H1 (cell line): Measurements from ENCODE around the gene SMLR1. TPM values are rescaled to one million over a fixed set of nuclear protein-coding genes. Genes with fewer than 3 reads are reported as not detected.

ENCODE experiments used
- CTCF ChIA-PET: fragments of 300-600 bp; sonication (Branson Sonifier 250); formaldehyde crosslinking; loops from one replicate; lab custom pipeline; 2021; ENCODE audit not compliant: partially characterized antibody; lab: Charles Lee
- POLR2A ChIA-PET: fragments of 300-600 bp; sonication (Branson Sonifier 250); formaldehyde crosslinking; loops from one replicate; lab custom pipeline; 2021; ENCODE audit warnings: inconsistent platforms; ENCODE audit not compliant: partially characterized antibody; lab: Charles Lee
- DNase-seq, 2 experiments: peaks; one replicate each; pipeline versions ENCODE4 v3.0.0 to v3.0.0-alpha.2; 2010 to 2022; ENCODE audit warnings: low spot score in 2 of 2, low read depth in 1 of 2, mixed read lengths in 1 of 2
- FAIRE-seq: peaks from 2 replicates; lab custom pipeline; 2011; peaks lifted over from hg19 to GRCh38; lab: Jason Lieb, UNC
- H2AFZ ChIP-seq: 2 replicates; pipeline ENCODE4 v1.8.1; 2012; ENCODE audit warnings: low read length, inconsistent platforms
- H2AK5ac ChIP-seq: 2 replicates; pipeline ENCODE4 v1.6.1; 2013; ENCODE audit warnings: low read depth, low read length
- H2BK120ac ChIP-seq: replicated peaks from 2 replicates; pipeline ENCODE3; 2013; ENCODE audit warnings: low read depth, low read length, inconsistent platforms
- H2BK12ac ChIP-seq: 2 replicates; pipeline ENCODE4 v1.6.1; 2013; ENCODE audit warnings: low read depth, low read length
- H2BK15ac ChIP-seq: 2 replicates; pipeline ENCODE4 v1.6.1; 2013; ENCODE audit warnings: low read length
- H2BK20ac ChIP-seq: 2 replicates; pipeline ENCODE4 v1.6.1; 2013; ENCODE audit warnings: low read length
- H2BK5ac ChIP-seq: 2 replicates; pipeline ENCODE4 v1.6.1; 2013; ENCODE audit warnings: low read depth, low read length
- H3K14ac ChIP-seq: 2 replicates; pipeline ENCODE4 v1.6.1; 2013; ENCODE audit warnings: inconsistent platforms; ENCODE audit not compliant: insufficient read length
- H3K18ac ChIP-seq: 2 replicates; pipeline ENCODE4 v1.6.1; 2013; ENCODE audit warnings: low read length; ENCODE audit errors: extremely low read depth
- H3K23ac ChIP-seq: 2 replicates; pipeline ENCODE4 v1.6.1; 2013; ENCODE audit warnings: inconsistent platforms; ENCODE audit not compliant: insufficient read length
- H3K23me2 ChIP-seq: 2 replicates; pipeline ENCODE4 v1.6.1; 2013; ENCODE audit warnings: low read depth, low read length
- H3K27ac ChIP-seq: 2 replicates; pipeline ENCODE4 v1.6.1; 2011; ENCODE audit warnings: low read depth, low read length, inconsistent platforms
- H3K27me3 ChIP-seq, 4 experiments: replicated peaks in 1 of 4; 1 replicate in 1 of 4; 2 replicates in 3 of 4; pipeline versions ENCODE4 v1.6.1 to v1.8.1; 2011 to 2013; ENCODE audit warnings: low read length in 3 of 4, mild to moderate bottlenecking in 3 of 4, inconsistent platforms in 2 of 4, mixed read lengths in 2 of 4, moderate library complexity in 1 of 4; ENCODE audit not compliant: control insufficient read depth in 3 of 4, insufficient read depth in 3 of 4; ENCODE audit errors: extremely low read depth in 1 of 4
- H3K36me3 ChIP-seq, 4 experiments: 2 replicates each; pipeline versions ENCODE4 v1.6.1 to v1.8.1; 2011 to 2013; ENCODE audit warnings: mild to moderate bottlenecking in 4 of 4, low read length in 3 of 4, moderate library complexity in 2 of 4, control low read depth in 1 of 4, inconsistent platforms in 1 of 4; ENCODE audit not compliant: insufficient read depth in 4 of 4, control insufficient read depth in 2 of 4
- H3K4ac ChIP-seq: replicated peaks from 2 replicates; pipeline ENCODE3; 2013; ENCODE audit warnings: low read length, low read depth, mixed read lengths, inconsistent platforms; ENCODE audit not compliant: insufficient read length
- H3K4me1 ChIP-seq, 4 experiments: replicated peaks in 1 of 4; 1 replicate in 1 of 4; 2 replicates in 3 of 4; pipeline versions ENCODE4 v1.6.1 to v1.8.1; 2011 to 2013; ENCODE audit warnings: low read length in 3 of 4, inconsistent platforms in 2 of 4, mixed read lengths in 1 of 4; ENCODE audit not compliant: insufficient read depth in 4 of 4, control insufficient read depth in 3 of 4
- H3K4me2 ChIP-seq, 2 experiments: 2 replicates each; pipeline versions ENCODE4 v1.6.1 to v1.8.1; 2011 to 2013; ENCODE audit warnings: low read depth in 2 of 2, low read length in 2 of 2, control low read depth in 1 of 2, inconsistent platforms in 1 of 2, mild to moderate bottlenecking in 1 of 2; ENCODE audit not compliant: insufficient read depth in 1 of 2
- H3K4me3 ChIP-seq, 4 experiments: fragments of 200-600, 300-600 bp in 1 of 4; sonication (generic), shearing (Covaris generic), sonication (Bioruptor Twin) in 1 of 4; 2 replicates each; pipeline versions ENCODE4 v1.5.1 to v1.8.1; 2011 to 2016; ENCODE audit warnings: low read length in 4 of 4, low read depth in 3 of 4, control low read depth in 2 of 4, inconsistent platforms in 2 of 4, mild to moderate bottlenecking in 2 of 4, mixed read lengths in 1 of 4, moderate library complexity in 1 of 4; ENCODE audit not compliant: insufficient read depth in 2 of 4; ENCODE audit errors: extremely low read depth in 1 of 4
- H3K56ac ChIP-seq: replicated peaks from 2 replicates; pipeline ENCODE3; 2013; ENCODE audit warnings: low read depth, mild to moderate bottlenecking, mixed read lengths, low read length, inconsistent platforms; ENCODE audit not compliant: insufficient read length
- H3K79me1 ChIP-seq: 2 replicates; pipeline ENCODE4 v1.6.1; 2013; ENCODE audit warnings: low read depth, low read length, control low read depth
- H3K79me2 ChIP-seq, 2 experiments: 2 replicates each; pipeline versions ENCODE4 v1.6.1 to v1.8.1; 2012 to 2013; ENCODE audit warnings: low read length in 2 of 2, mild to moderate bottlenecking in 2 of 2, inconsistent platforms in 1 of 2; ENCODE audit not compliant: insufficient read depth in 2 of 2, control insufficient read depth in 1 of 2
- H3K9ac ChIP-seq, 4 experiments: replicated peaks in 1 of 4; 1 replicate in 1 of 4; 2 replicates in 3 of 4; pipeline versions ENCODE4 v1.6.1 to v1.8.1; 2011 to 2013; ENCODE audit warnings: low read depth in 3 of 4, low read length in 3 of 4, control low read depth in 2 of 4, mild to moderate bottlenecking in 2 of 4, moderate library complexity in 2 of 4, inconsistent platforms in 1 of 4; ENCODE audit errors: extremely low read depth in 1 of 4
- H3K9me3 ChIP-seq, 2 experiments: 2 replicates each; pipeline versions ENCODE4 v1.6.1 to v1.8.1; 2012 to 2013; ENCODE audit warnings: mild to moderate bottlenecking in 2 of 2, moderate library complexity in 2 of 2, control low read depth in 1 of 2, inconsistent platforms in 1 of 2, low read depth in 1 of 2, low read length in 1 of 2, mixed read lengths in 1 of 2; ENCODE audit not compliant: insufficient read depth in 2 of 2
- H4K20me1 ChIP-seq, 2 experiments: replicated peaks in 1 of 2; 2 replicates each; pipeline versions ENCODE3 to v1.8.1; 2011 to 2013; ENCODE audit warnings: inconsistent platforms in 2 of 2, low read length in 2 of 2, mild to moderate bottlenecking in 1 of 2; ENCODE audit not compliant: insufficient read depth in 2 of 2, control insufficient read depth in 1 of 2
- H4K5ac ChIP-seq: 2 replicates; pipeline ENCODE4 v1.6.1; 2013; ENCODE audit warnings: low read length, low read depth, mixed read lengths, inconsistent platforms; ENCODE audit not compliant: insufficient read length
- H4K8ac ChIP-seq: 2 replicates; pipeline ENCODE4 v1.8.0; 2013; ENCODE audit warnings: mild to moderate bottlenecking, moderate library complexity, low read length, inconsistent platforms; ENCODE audit not compliant: insufficient read depth; ENCODE audit errors: extremely low read depth
- H4K91ac ChIP-seq: replicated peaks from 2 replicates; pipeline ENCODE3; 2013; ENCODE audit warnings: low read length, mixed read lengths, inconsistent platforms; ENCODE audit not compliant: insufficient read length
- ATF2 ChIP-seq: IDR thresholded peaks from 2 replicates; pipeline ENCODE4 v1.6.1; 2012; ENCODE audit warnings: low read length, inconsistent platforms
- CHD2 ChIP-seq: IDR thresholded peaks from 2 replicates; pipeline ENCODE4 v1.6.1; 2012; ENCODE audit warnings: low read length, improper control_type of control experiment
- GABPA ChIP-seq: IDR thresholded peaks from 2 replicates; pipeline ENCODE4 v1.6.1; 2011; ENCODE audit warnings: mild to moderate bottlenecking, low read length, moderate library complexity, borderline replicate concordance; ENCODE audit not compliant: insufficient read depth
- HDAC6 ChIP-seq: IDR thresholded peaks from one replicate; pipeline ENCODE4 v1.7.1; 2012; ENCODE audit warnings: low read depth, mild to moderate bottlenecking, inconsistent platforms, low read length, moderate library complexity
- JUND ChIP-seq: IDR thresholded peaks from 2 replicates; pipeline ENCODE4 v1.6.1; 2011; ENCODE audit warnings: mild to moderate bottlenecking, improper control_type of control experiment, low read length
- KDM1A ChIP-seq: fragments of 200-600, 300-600 bp; sonication (generic); IDR thresholded peaks from 2 replicates; pipeline ENCODE4 v1.7.1; 2016; ENCODE audit warnings: mild to moderate bottlenecking, low read length, borderline replicate concordance
- KDM5A ChIP-seq: fragments of 200-600 bp; IDR thresholded peaks from 2 replicates; pipeline ENCODE4 v1.7.1; 2012; ENCODE audit warnings: mild to moderate bottlenecking, low read length, inconsistent platforms, mixed read lengths
- NRF1 ChIP-seq: IDR thresholded peaks from 2 replicates; pipeline ENCODE4 v1.6.1; 2011; ENCODE audit warnings: mild to moderate bottlenecking, low read depth, low read length, improper control_type of control experiment
- POLR2AphosphoS5 ChIP-seq: IDR thresholded peaks from 2 replicates; pipeline ENCODE4 v1.6.1; 2011; ENCODE audit warnings: low read depth, low read length
- RNF2 ChIP-seq: fragments of 200-900, 300-1000 bp; sonication (generic); IDR thresholded peaks from 2 replicates; pipeline ENCODE4 v1.7.1; 2016; ENCODE audit warnings: borderline replicate concordance, low read depth, mild to moderate bottlenecking, antibody characterized with exemption, low read length; ENCODE audit not compliant: poor library complexity, severe bottlenecking; ENCODE audit errors: missing control alignments
- SP2 ChIP-seq: IDR thresholded peaks from 2 replicates; pipeline ENCODE4 v1.6.1; 2012; ENCODE audit warnings: mild to moderate bottlenecking, low read length, inconsistent platforms
- USF2 ChIP-seq: IDR thresholded peaks from 2 replicates; pipeline ENCODE4 v1.6.1; 2011; ENCODE audit warnings: low read length, improper control_type of control experiment
- WGBS, 2 experiments: shearing (Covaris generic) in 1 of 2; methylation state at CpG; one replicate each; pipeline versions ENCODE4 v1.1.6 to v1.1.7; 2013 to 2015; ENCODE audit warnings: low lambda C conversion rate in 2 of 2, mixed read lengths in 2 of 2, inconsistent platforms in 1 of 2, low coverage in 1 of 2, missing lambda C conversion rate in 1 of 2; ENCODE audit not compliant: insufficient replicate concordance in 2 of 2, insufficient coverage in 1 of 2, insufficient read length in 1 of 2; ENCODE audit errors: extremely low coverage in 1 of 2, missing lambda C conversion rate in 1 of 2; 5-methylcytosine and 5-hydroxymethylcytosine counted together
- polyA plus RNA-seq, 7 experiments: library from polyadenylated mRNA; depleted of rRNA in 3 of 7; stranded (reverse) in 5 of 7; unstranded in 2 of 7; fragments of >200 nt in 5 of 7; fragments of 200-250 nt in 2 of 7; gene quantifications; 1 replicate in 5 of 7; 2 replicates in 1 of 7; 4 replicates in 1 of 7; pipeline versions ENCODE4 v1.2.1 to v1.2.3, GENCODE V29; 2011 to 2013; ENCODE audit warnings: missing spikeins in 2 of 7, mixed read lengths in 2 of 7
- total RNA-seq: library from RNA; stranded (reverse); fragmentation: NEBNext Ultra II Directional; extraction: Animal tissue kit (Norgen Biotek cat#: 25700); gene quantifications from 2 replicates; pipeline ENCODE4 v1.2.1, GENCODE V29; 2021

SMLR1 gene
- total and polyA plus RNA-seq, 2 of the 8 experiments (the other 6 are each of a cell fraction or from before 2014, with no cell fraction given): not detected

- no peak overlapping the region for H2AK5ac ChIP-seq
- H3K27me3 ChIP-seq: no peaks in the 10 kb centered on the region
- no peak overlapping the region for H2BK15ac ChIP-seq
- H3K56ac ChIP-seq: no peak overlapping the region
- H3K14ac ChIP-seq: no peak overlapping the region
- H3K23me2 ChIP-seq: no peaks in the 10 kb centered on the region
- no peak overlapping the region for H3K23ac ChIP-seq
- H2BK20ac ChIP-seq: no peak overlapping the region
- H4K91ac ChIP-seq: no peak overlapping the region
- no peak overlapping the region for H3K4ac ChIP-seq
- H3K4me3 ChIP-seq: no peak overlapping the region
- no peak overlapping the region for H2BK120ac ChIP-seq
- H3K4me2 ChIP-seq: no peak overlapping the region
- no peaks in the 10 kb centered on the region for H3K36me3 ChIP-seq
- H3K9me3 ChIP-seq: no peaks in the 10 kb centered on the region
- FAIRE-seq (no peak), DNase-seq (no peak)
- no peaks in the 10 kb centered on the region for H3K4me1 ChIP-seq
- no peak overlapping the region for H3K9ac ChIP-seq
- no peaks in the 10 kb centered on the region for H4K20me1 ChIP-seq
- no peak overlapping the region for H4K5ac ChIP-seq
- 84% methylated on average over 4 of the region's 4 CpGs; no CpG with 5 or more reads in 1 of the 2 experiments for WGBS, 2 experiments
- no peak overlapping the region for H2AFZ ChIP-seq
- no peak overlapping the region for H3K18ac ChIP-seq
- no peaks in the 10 kb centered on the region for H3K79me1 ChIP-seq
- no peak overlapping the region for H3K27ac ChIP-seq
- no peak overlapping the region for H4K8ac ChIP-seq
- CTCF ChIA-PET: interaction anchor here (1.6 kb wide), 1 partner anchor 10 kb away, joined by 3 read pairs; no protein-coding TSS in a partner anchor
- H3K79me2 ChIP-seq: no peaks in the 10 kb centered on the region
- POLR2A ChIA-PET: no interaction called here
- no peak overlapping the region for H2BK12ac ChIP-seq
- H2BK5ac ChIP-seq: no peak overlapping the region
- TF ChIP-seq RNF2 (no peak), HDAC6 (no peak), POLR2AphosphoS5 (no peak), GABPA (no peak), USF2 (no peak), KDM1A (no peak), KDM5A (no peak), SP2 (no peak), CHD2 (no peak), NRF1 (no peak), JUND (no peak), ATF2 (no peak)
Observed at GRCh38 chr6:130779658-130780033, 47.6 kb upstream of the SMLR1 start.
